Cardiac muscle cell (in vitro differentiated cells and primary cell): Measurements from ENCODE around the gene PARP12. TPM values are rescaled to one million over a fixed set of nuclear protein-coding genes. Genes with fewer than 3 reads are reported as not detected.

ENCODE experiments used
- DNase-seq, 2 donors: peaks; one replicate each; pipeline versions ENCODE4 v3.0.0 to v3.0.0-alpha.2; 2010 to 2017; ENCODE audit warnings: low read depth in 1 of 2, low spot score in 1 of 2
- H3K27ac ChIP-seq: fragments of 200-600 bp; sonication (generic); 2 replicates; pipeline ENCODE4 v1.5.1; 2016
- H3K27me3 ChIP-seq: fragments of 200-600 bp; sonication (generic); 2 replicates; pipeline ENCODE4 v1.6.0; 2016; ENCODE audit warnings: control low read depth
- H3K36me3 ChIP-seq: fragments of 200-600 bp; sonication (generic); 2 replicates; pipeline ENCODE4 v1.5.1; 2016; ENCODE audit warnings: control low read depth
- H3K4me1 ChIP-seq: fragments of 200-600 bp; sonication (generic); 2 replicates; pipeline ENCODE4 v1.8.1; 2017; ENCODE audit warnings: low read depth, mild to moderate bottlenecking, mixed run types
- H3K4me3 ChIP-seq: fragments of 200-600 bp; sonication (generic); 2 replicates; pipeline ENCODE4 v1.5.1; 2016; ENCODE audit warnings: mild to moderate bottlenecking
- H3K9me3 ChIP-seq: fragments of 200-600 bp; sonication (generic); 2 replicates; pipeline ENCODE4 v1.5.1; 2017; ENCODE audit warnings: low read depth, mild to moderate bottlenecking, control low read depth
- CTCF ChIP-seq: IDR thresholded peaks from 2 replicates; pipeline ENCODE4 v1.5.1; 2012; ENCODE audit warnings: low read depth, mild to moderate bottlenecking, low read length
- polyA plus RNA-seq: library from polyadenylated mRNA; unstranded; fragments of >200 nt; fragmentation: Nextera tagmentation; extraction: Ambion mirVana; gene quantifications from 2 replicates; pipeline ENCODE4 v1.2.1, GENCODE V29; 2016
- total RNA-seq: library from RNA; depleted of rRNA; stranded (reverse); fragments of >200 nt; gene quantifications from 2 replicates; pipeline ENCODE4 v1.2.3, GENCODE V29; 2016

Gene PARP12
- total and polyA plus RNA-seq, 2 experiments from 2014 or later: 0.45 to 2.2 TPM

- no peaks in the 10 kb centered on the region for H3K27me3 ChIP-seq
- no peak for TF ChIP-seq CTCF
Measured at GRCh38 chr7:140025814-140026433, 36.8 kb downstream of the PARP12 start.

GRCh38 chr7:140025241-140025640, 37.5 kb downstream of the PARP12 start:
- Histone ChIP-seq H3K36me3 (no peaks in the 10 kb centered on the region), H3K27ac (no peak overlapping the region), H3K27me3 (no peaks in the 10 kb centered on the region), H3K9me3 (no peaks in the 10 kb centered on the region), H3K4me1 (no peaks in the 10 kb centered on the region), H3K4me3 (no peak overlapping the region)
- no peak for DNase-seq
- no peak for TF ChIP-seq CTCF

More at GRCh38 chr7:140025814-140026433, 36.8 kb downstream of the PARP12 start:
- no peak overlapping the region for H3K4me3 ChIP-seq
- H3K36me3 ChIP-seq: no peaks in the 10 kb centered on the region
- no peak overlapping the region for H3K27ac ChIP-seq
- no peak for DNase-seq
- no peaks in the 10 kb centered on the region for H3K4me1 ChIP-seq
- H3K9me3 ChIP-seq: no peaks in the 10 kb centered on the region

- Histone ChIP-seq H3K4me3 (no peak overlapping the region), H3K4me1 (no peaks in the 10 kb centered on the region)
- no peak for DNase-seq
Measured at GRCh38 chr7:140024585-140024984, 38.2 kb downstream of the PARP12 start.

GRCh38 chr7:140023728-140024127, 39.0 kb downstream of the PARP12 start:
- Histone ChIP-seq H3K27ac (no peak overlapping the region), H3K9me3 (no peaks in the 10 kb centered on the region), H3K27me3 (no peaks in the 10 kb centered on the region), H3K36me3 (no peaks in the 10 kb centered on the region), H3K4me1 (no peaks in the 10 kb centered on the region), H3K4me3 (no peak overlapping the region)
- no peak for TF ChIP-seq CTCF
- DNase-seq: no peak

More at GRCh38 chr7:140024585-140024984, 38.2 kb downstream of the PARP12 start:
- H3K27ac ChIP-seq: no peak overlapping the region
- H3K36me3 ChIP-seq: no peaks in the 10 kb centered on the region
- H3K9me3 ChIP-seq: no peaks in the 10 kb centered on the region
- no peak for TF ChIP-seq CTCF
- no peaks in the 10 kb centered on the region for H3K27me3 ChIP-seq

GRCh38 chr7:140022582-140023211, 40.1 kb downstream of the PARP12 start:
- Histone ChIP-seq H3K36me3 (no peaks in the 10 kb centered on the region), H3K4me1 (no peaks in the 10 kb centered on the region), H3K27ac (no peak overlapping the region), H3K4me3 (no peak overlapping the region), H3K9me3 (no peaks in the 10 kb centered on the region), H3K27me3 (no peaks in the 10 kb centered on the region)
- DNase-seq: no peak
- no peak for TF ChIP-seq CTCF
